ENCODE measurements around the gene ACOXL.

- no peak for TF ChIP-seq POLR2A (IDR thresholded peaks at IDR 0.05)
- TF ChIP-seq CTCF (IDR thresholded peaks at IDR 0.05), result no peak
Measured at GRCh38 chr2:110861616-110862260, 129.4 kb downstream of the ACOXL start.

Measured in body of pancreas (tissue), 4 donors.